ENCODE data around the gene ACAD11. TPM values are rescaled to one million over a fixed set of nuclear protein-coding genes. Genes with fewer than 3 reads are reported as not detected.
"Not testable (repeated sequence)": the region's sequence is repeated elsewhere in the genome, so short reads cannot be mapped to it uniquely, and the experiment has no call there.

The ACAD11 gene
- total RNA-seq, 1 donor, result 29.8 TPM

DNA sequence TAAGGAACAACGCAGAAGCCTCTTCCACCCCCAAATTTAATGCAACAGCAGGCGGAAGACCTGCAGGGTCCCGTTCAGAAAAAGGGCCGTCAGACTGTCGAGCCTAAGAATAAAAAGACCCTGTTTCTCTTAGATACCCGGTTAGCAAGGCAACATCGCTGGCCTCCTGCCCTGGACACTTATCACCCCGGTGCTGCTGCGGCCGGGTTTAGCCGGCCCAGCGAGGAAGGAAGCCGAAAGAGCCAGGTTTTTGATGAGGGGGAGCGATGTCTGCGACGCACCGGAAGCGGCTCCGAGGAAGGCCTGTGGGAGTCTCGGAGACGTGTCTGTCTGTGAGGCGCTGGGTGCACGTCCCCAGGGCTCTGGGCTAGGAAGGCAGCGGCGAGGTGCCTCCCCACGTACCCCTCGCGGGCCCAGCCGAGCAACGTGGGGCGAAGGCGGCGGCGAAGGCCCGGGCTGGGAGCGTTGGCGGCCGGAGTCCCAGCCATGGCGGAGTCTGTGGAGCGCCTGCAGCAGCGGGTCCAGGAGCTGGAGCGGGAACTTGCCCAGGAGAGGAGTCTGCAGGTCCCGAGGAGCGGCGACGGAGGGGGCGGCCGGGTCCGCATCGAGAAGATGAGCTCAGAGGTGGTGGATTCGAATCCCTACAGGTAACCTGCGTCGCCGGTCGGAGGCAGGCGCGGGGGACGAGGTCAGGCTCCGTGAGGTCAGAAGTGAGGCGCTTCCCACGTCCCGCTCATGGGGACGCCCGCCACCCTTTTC, 622 bp upstream of the ACAD11 start, which contains the start of gene UBA5:
Gene UBA5 (plus strand): TSS at position 278 of the 759 bp plus-strand sequence. CDS start 209 bp downstream, at position 487.
- Histone ChIP-seq H3K4me3 (ENCODE audit: low read length) (peak within 1 kb of the TSS; percentile 79), H3K4me1 (ENCODE audit: insufficient read depth, low read length) (peaks cover 16% of the 10 kb centered on the region), H3K27me3 (ENCODE audit: insufficient read depth, low read length) (no peaks in the 10 kb centered on the region), H3K9me3 (ENCODE audit: low read depth, low read length) (no peaks in the 10 kb centered on the region)

DNA sequence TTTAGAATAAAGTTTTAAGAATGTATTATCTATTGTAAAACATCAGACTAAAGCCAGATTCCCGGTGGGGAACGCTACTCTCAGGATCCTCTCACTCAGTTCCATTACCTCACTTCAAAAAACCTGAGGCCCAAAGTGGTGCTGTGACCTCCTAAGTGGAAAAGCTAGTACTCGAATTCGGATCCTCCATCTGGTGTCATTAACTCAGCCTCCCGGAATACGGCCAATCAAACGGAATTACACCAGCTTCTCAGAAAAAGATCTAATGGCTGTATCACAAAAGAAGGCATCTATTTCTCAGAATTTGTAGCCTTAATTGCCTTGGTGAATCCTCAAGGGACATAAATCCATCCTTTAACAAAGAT, 627 bp downstream of the ACAD11 start:
- no peaks in the 10 kb centered on the region for H3K27me3 ChIP-seq (ENCODE audit: insufficient read depth, low read length)
- H3K4me3 ChIP-seq (ENCODE audit: low read length), result peak overlapping the region; percentile 79
- peaks cover 16% of the 10 kb centered on the region for H3K4me1 ChIP-seq (ENCODE audit: insufficient read depth, low read length)
- H3K9me3 ChIP-seq (ENCODE audit: low read depth, low read length), result no peaks in the 10 kb centered on the region

DNA sequence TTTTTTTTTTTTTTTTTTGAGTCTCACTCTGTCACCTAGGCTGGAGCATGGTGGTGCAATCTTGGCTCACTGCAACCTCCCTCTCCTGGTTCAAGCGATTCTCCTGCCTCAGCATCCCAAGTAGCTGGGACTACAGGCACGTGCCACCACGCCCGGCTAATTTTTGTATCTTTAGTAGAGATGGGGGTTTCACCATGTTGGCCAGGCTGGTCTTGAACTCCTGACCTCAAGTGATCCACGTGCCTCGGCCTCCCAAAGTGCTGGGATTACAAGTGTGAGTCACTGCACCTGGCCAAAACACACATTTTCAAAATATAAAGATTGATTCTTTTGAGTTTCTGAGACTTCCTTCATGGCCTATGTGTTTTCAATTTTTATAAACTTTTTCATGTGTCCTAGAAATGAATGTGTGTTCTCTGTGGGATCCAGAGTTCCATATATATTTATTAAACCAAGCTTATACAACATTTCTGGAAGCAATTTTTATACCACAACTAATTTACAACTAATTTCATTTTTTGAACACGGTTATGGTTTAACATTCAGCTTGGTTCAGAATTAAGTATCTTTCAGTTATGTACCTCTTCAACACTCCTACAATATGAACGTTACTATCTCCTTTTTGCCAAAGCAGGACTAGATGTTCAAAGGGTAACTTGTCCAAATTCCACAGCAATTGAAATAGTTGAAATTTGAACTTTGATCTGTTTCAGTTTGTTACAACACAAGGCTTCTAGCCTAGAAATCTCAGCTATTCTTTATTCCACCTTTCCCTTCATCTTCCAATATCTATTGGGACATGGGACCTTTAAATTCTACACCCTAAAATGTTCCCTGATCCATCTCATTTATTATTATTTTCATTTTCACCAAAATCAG, 1.5 kb downstream of the ACAD11 start:
- H3K9me3 ChIP-seq (ENCODE audit: low read depth, low read length), result no peaks in the 10 kb centered on the region
- peaks cover 16% of the 10 kb centered on the region for H3K4me1 ChIP-seq (ENCODE audit: insufficient read depth, low read length)
- H3K27me3 ChIP-seq (ENCODE audit: insufficient read depth, low read length), result no peaks in the 10 kb centered on the region
- H3K4me3 ChIP-seq (ENCODE audit: low read length), result no peak overlapping the region

DNA sequence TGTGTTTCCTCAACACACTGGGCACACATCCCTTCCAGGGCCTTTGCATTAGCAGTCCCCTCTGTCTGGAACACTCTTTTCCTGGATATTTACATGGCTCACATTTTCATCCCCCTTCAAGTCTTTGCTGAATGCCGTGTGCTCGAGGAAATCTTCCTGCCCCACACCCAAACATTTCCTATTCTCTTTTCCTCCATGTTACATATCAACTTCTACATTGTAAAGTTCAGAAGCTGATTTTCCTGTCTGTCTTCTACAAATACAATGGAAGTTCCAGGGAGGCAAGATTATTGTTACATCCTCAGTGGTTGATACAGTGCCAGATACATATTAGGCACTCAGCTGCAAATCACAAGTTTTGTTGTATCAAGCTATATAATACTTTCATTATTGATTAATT, 4.1 kb downstream of the ACAD11 start:
- Histone ChIP-seq H3K4me1 (ENCODE audit: insufficient read depth, low read length) (peaks cover 8% of the 10 kb centered on the region), H3K9me3 (ENCODE audit: low read depth, low read length) (no peaks in the 10 kb centered on the region), H3K4me3 (ENCODE audit: low read length) (no peak overlapping the region), H3K27me3 (ENCODE audit: insufficient read depth, low read length) (no peaks in the 10 kb centered on the region)

DNA sequence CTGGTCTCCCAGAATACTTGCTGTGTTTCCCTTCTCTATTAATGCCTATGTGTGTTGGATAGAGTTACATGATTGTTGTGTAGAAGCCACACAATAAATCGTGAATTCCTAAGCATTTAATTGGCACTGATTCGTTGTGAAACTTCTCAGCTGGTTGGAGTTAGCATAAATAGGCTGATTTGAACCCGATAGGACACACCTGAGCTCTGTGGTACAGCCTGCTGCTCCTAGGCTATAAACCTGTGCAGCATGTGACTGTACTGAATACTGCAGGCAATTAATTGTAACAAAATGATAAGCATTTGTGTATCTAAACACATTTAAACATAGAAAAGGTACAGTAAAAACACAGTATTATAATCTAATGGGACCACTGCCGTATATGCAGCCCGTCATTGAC, 4.9 kb downstream of the ACAD11 start:
- H3K27me3 ChIP-seq (ENCODE audit: insufficient read depth, low read length), result no peaks in the 10 kb centered on the region
- no peak overlapping the region for H3K4me3 ChIP-seq (ENCODE audit: low read length)
- peaks cover 8% of the 10 kb centered on the region for H3K4me1 ChIP-seq (ENCODE audit: insufficient read depth, low read length)
- H3K9me3 ChIP-seq (ENCODE audit: low read depth, low read length), result no peaks in the 10 kb centered on the region

DNA sequence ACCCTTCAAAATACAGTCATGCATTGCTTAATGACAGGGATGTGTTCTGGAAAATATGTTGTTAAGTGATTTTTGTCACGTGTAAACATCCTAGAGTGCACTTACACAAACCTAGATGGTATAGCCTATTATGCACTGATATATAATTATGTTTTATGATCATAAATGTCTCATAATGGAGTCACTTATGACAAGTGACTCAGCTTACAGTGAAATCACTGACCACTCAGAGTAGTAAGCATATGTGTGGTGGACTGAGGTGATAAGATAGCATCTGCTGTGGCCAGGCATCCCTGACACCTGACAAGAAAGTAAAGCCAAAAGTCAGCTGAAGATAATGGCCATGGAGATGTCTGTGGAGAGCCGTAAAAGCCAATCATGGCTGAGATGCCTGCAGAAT, 5.4 kb downstream of the ACAD11 start:
- H3K4me1 ChIP-seq (ENCODE audit: insufficient read depth, low read length), result peaks cover 5% of the 10 kb centered on the region

DNA sequence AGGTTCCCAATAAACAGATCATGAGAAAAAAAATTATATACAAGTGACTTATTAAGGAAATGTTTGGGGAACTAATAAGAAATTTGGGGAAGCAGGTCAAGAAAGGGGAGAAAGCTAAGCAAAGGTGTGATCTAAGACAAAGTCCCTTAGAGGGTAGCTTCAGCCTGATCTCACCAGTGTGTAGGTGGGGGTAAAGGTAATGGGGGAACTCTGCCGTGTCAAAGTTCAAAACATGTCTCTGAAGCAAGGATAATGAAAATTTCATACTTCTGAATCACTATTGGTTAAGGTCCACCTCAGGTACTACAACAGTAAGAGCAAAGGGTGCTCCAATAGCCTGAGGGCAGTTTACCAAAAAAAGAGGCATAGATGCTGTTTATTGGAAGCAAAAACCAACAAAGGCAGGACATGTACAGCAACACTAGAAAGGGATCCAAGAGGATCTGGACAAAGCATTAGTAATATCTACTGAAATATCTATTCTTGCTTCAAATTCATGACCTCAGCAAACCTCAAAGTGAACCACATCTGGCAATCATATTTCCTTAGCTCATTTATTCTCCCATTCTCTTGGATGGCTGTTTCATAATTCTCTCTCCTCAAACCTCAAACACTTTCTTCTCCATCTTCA, 6.9 kb downstream of the ACAD11 start:
- H3K9me3 ChIP-seq (ENCODE audit: low read depth, low read length), result no peaks in the 10 kb centered on the region
- H3K4me1 ChIP-seq (ENCODE audit: insufficient read depth, low read length), result no peaks in the 10 kb centered on the region
- H3K4me3 ChIP-seq (ENCODE audit: low read length), result no peak overlapping the region
- H3K27me3 ChIP-seq (ENCODE audit: insufficient read depth, low read length), result no peaks in the 10 kb centered on the region

More for the DNA sequence above, 5.4 kb downstream of the ACAD11 start:
- H3K9me3 ChIP-seq (ENCODE audit: low read depth, low read length), result no peaks in the 10 kb centered on the region
- H3K27me3 ChIP-seq (ENCODE audit: insufficient read depth, low read length), result no peaks in the 10 kb centered on the region
- no peak overlapping the region for H3K4me3 ChIP-seq (ENCODE audit: low read length)

DNA sequence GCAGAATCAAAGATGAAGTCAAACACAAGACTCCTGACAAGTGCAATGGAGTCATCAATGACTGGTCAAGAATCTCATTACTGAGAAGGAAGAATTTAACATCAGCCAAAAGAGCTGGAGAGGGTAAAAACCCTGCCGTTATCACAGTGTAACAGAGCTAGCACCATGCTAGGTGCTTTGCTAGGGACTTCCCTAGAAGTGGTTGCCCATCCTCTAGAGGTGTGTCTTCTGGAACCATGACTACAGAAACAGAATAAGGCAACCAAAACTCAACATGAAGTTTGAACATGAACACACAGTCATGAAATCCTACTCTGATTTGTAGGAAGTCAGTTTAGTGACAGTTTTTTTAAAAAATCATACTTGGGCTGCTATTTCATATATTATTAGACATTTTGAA, 9.5 kb downstream of the ACAD11 start:
- Histone ChIP-seq H3K27me3 (ENCODE audit: insufficient read depth, low read length) (no peaks in the 10 kb centered on the region), H3K4me3 (ENCODE audit: low read length) (no peak overlapping the region), H3K4me1 (ENCODE audit: insufficient read depth, low read length) (no peaks in the 10 kb centered on the region), H3K9me3 (ENCODE audit: low read depth, low read length) (no peaks in the 10 kb centered on the region)

DNA sequence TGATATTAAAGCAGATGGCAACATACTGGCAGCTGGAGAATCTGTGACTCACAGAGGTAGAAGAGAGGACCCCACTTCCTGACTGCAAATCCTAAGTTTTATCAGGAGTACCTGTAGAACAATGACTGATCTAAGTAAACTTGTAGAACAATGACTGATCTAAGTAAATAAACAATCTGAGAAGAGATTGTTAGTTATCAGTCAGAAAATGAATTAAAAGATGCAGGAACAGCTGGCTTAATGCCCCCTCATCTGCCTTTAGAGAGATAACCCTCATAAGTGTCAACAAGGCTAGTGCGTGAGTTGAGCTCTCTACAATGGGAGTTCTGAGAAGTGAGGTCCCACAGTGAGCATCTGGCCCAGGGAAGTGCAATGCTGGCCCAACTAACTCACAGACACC, 14.6 kb downstream of the ACAD11 start:
- Histone ChIP-seq H3K4me1 (ENCODE audit: insufficient read depth, low read length) (no peaks in the 10 kb centered on the region), H3K4me3 (ENCODE audit: low read length) (no peak overlapping the region), H3K9me3 (ENCODE audit: low read depth, low read length) (no peaks in the 10 kb centered on the region), H3K27me3 (ENCODE audit: insufficient read depth, low read length) (no peaks in the 10 kb centered on the region)

DNA sequence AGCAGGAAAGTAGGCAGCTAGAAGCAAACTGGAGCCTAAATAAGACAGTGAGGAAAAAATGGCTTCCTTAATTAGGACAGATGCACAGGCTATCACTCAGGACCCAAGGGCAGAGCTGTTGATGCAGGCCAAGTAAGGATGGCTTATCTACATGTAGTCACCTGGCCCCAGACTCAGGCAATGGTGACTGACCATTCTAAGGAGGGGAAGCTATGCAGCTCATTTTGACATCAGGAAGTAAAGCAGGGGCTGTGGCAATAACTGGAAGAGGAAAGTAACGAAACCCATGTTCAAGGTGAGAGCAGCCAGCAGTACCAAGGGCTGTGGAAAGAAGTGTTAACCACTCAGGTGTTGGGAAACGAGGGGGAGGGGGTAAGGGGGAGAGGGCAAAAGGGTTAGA, 16.2 kb downstream of the ACAD11 start:
- Histone ChIP-seq H3K4me3 (ENCODE audit: low read length) (no peak overlapping the region), H3K9me3 (ENCODE audit: low read depth, low read length) (no peaks in the 10 kb centered on the region), H3K27me3 (ENCODE audit: insufficient read depth, low read length) (no peaks in the 10 kb centered on the region), H3K4me1 (ENCODE audit: insufficient read depth, low read length) (no peaks in the 10 kb centered on the region)

DNA sequence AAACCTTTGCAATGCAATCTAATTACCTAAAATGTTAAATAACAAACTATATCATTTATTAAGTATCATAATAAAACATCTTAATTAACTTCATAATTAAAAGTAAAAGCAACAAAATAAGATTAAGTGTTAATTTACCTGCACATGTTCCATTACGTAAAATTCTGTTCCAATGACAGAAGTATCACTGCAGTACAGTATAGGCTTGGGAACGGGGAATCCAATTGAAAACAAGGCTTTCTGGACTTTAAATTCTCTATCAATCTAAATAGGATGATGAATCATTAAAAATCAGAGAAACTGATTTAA, 17.1 kb downstream of the ACAD11 start:
- H3K27me3 ChIP-seq (ENCODE audit: insufficient read depth, low read length), result no peaks in the 10 kb centered on the region
- no peaks in the 10 kb centered on the region for H3K9me3 ChIP-seq (ENCODE audit: low read depth, low read length)
- no peak overlapping the region for H3K4me3 ChIP-seq (ENCODE audit: low read length)
- H3K4me1 ChIP-seq (ENCODE audit: insufficient read depth, low read length), result no peaks in the 10 kb centered on the region

DNA sequence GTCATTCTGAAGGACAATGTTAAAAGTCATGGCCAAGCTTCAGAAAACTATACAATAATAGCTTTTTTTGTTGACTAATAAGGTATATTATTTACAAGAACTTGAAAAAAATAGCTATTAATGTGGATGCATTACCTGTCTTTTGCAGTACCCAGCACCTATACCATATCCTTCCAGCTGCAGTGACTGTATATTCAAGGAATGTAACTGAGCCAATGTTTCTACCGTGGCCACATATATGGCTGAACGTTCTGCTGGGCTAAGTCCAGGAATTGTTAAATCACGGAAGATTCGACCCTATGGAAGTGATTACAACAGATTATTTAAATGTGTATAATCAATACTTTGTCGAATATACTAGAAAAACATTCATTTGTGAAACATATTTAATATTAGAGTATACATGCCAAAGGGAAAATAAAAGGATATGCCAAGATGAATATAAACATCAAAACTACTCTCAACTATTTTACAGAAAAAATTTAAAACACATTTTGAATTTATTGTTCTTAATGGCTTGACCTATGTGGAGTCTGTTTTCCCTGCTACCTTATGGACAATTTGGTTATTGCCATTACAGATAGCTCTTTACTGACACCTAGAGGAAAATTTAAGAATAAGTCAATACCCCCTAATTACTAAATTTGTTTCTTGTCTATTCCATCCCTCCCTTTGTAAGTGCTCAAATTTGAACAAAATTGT, 17.6 kb downstream of the ACAD11 start:
- Histone ChIP-seq H3K4me3 (ENCODE audit: low read length) (no peak overlapping the region), H3K9me3 (ENCODE audit: low read depth, low read length) (no peaks in the 10 kb centered on the region), H3K27me3 (ENCODE audit: insufficient read depth, low read length) (no peaks in the 10 kb centered on the region), H3K4me1 (ENCODE audit: insufficient read depth, low read length) (no peaks in the 10 kb centered on the region)

DNA sequence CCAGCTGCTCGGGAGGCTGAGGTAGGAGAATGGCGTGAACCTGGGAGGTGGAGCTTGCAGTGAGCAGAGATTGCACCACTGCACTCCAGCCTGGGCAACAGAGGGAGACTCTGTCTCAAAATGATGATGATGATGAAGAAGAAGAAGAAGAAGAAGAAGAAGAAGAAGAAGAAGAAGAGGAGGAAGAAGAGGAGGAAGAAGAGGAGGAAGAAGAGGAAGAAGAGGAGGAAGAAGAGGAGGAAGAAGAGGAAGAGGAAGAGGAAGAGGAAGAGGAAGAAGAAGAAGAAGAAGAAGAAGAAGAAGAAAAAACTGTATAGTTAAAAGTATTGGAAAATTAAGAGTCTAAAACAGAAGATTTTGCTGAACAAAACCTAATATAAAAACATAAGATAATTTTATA, 18.2 kb downstream of the ACAD11 start:
- H3K4me3 ChIP-seq (ENCODE audit: low read length); H3K4me1 ChIP-seq (ENCODE audit: insufficient read depth, low read length); H3K27me3 ChIP-seq (ENCODE audit: insufficient read depth, low read length); H3K9me3 ChIP-seq (ENCODE audit: low read depth, low read length): not testable (repeated sequence)

DNA sequence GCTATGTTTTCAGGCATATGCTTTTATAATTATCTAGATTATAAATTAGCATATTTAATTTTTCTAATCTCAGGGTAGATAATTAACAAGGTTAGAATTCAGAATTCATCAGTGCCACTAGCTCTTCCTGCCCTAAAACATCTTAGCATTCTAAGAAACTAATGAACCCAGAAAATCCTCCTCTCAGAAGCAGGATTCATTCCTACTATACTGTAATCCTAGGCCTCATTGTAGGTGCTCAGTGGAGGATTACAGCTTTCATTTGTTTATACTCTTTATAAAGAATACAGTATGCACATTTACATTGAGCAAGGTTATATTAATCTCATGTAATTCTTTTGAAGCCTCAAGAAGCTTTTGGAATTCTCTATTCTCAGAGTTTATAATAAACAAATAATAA, 20.9 kb downstream of the ACAD11 start:
- Histone ChIP-seq H3K27me3 (ENCODE audit: insufficient read depth, low read length) (no peaks in the 10 kb centered on the region), H3K4me1 (ENCODE audit: insufficient read depth, low read length) (no peaks in the 10 kb centered on the region), H3K4me3 (ENCODE audit: low read length) (no peak overlapping the region), H3K9me3 (ENCODE audit: low read depth, low read length) (no peaks in the 10 kb centered on the region)

DNA sequence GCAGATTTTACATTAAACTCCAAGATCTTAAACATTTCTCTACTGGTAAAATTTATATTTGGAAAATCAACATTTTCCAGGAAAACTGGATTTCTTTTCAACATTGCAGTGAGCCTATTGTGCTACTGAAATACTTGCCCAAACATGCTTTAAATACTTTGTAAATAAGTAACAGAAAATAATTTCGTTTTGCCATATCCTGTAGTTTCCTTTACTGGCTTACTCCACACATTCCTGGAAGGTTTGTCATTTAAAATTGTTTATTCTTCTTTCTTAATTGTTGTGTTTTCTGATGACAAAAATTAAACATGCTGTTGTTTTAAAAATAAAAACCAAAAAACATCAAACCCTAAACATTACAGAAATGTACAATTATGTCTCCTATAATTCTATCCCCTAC, 22.0 kb downstream of the ACAD11 start:
- no peak overlapping the region for H3K4me3 ChIP-seq (ENCODE audit: low read length)
- no peaks in the 10 kb centered on the region for H3K27me3 ChIP-seq (ENCODE audit: insufficient read depth, low read length)
- no peaks in the 10 kb centered on the region for H3K4me1 ChIP-seq (ENCODE audit: insufficient read depth, low read length)
- no peaks in the 10 kb centered on the region for H3K9me3 ChIP-seq (ENCODE audit: low read depth, low read length)

Measured in mononuclear cell (primary cell).